ENCODE data around the gene ZSWIM1. TPM values are rescaled to one million over a fixed set of nuclear protein-coding genes. Genes with fewer than 3 reads are reported as not detected.

ZSWIM1 gene
- total and polyA plus RNA-seq, 7 donors: 3.5 to 10.0 (median 6.1) TPM

DNA sequence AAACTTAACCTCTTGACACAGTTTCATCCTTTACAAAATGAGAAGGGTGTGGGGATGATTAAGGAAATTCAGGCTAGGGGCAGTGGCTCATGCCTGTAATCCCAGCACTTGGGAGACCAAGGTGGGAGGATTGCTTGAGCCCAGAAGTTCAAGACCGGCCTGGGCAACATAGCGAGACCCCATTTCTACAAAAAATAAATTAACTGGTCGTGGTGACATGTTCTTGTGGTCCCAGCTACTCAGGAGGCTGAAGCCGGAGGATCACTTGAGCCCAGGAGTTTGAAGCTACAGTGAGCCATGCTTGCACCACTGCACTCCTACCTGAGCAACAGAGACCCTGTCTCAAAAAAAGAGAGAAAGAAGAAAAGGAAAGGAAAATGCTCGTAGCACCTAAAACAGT, 14.6 kb upstream of the ZSWIM1 start:
- intact Hi-C loops (cut with DNase I): no loop called here
- WGBS, 3 donors: 90 to 93% (median 91%) methylated on average over 5 of the region's 5 CpGs
- ATAC-seq: no peak
- Histone ChIP-seq H3K4me3 (no peak overlapping the region), H3K27me3 (ENCODE audit: insufficient read depth in 3 of 3, low read length in 2 of 3) (no peaks in the 10 kb centered on the region), H3K9me3 (no peaks in the 10 kb centered on the region), H3K27ac (no peak overlapping the region), H3K36me3 (ENCODE audit: insufficient read depth in 1 of 2, low read depth in 1 of 2) (no peaks in the 10 kb centered on the region), H3K4me1 (no peaks in the 10 kb centered on the region)
- TF ChIP-seq, protein P1, sequence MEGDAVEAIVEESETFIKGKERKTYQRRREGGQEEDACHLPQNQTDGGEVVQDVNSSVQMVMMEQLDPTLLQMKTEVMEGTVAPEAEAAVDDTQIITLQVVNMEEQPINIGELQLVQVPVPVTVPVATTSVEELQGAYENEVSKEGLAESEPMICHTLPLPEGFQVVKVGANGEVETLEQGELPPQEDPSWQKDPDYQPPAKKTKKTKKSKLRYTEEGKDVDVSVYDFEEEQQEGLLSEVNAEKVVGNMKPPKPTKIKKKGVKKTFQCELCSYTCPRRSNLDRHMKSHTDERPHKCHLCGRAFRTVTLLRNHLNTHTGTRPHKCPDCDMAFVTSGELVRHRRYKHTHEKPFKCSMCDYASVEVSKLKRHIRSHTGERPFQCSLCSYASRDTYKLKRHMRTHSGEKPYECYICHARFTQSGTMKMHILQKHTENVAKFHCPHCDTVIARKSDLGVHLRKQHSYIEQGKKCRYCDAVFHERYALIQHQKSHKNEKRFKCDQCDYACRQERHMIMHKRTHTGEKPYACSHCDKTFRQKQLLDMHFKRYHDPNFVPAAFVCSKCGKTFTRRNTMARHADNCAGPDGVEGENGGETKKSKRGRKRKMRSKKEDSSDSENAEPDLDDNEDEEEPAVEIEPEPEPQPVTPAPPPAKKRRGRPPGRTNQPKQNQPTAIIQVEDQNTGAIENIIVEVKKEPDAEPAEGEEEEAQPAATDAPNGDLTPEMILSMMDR (IDR thresholded peaks at IDR 0.05): no peak
- DNase-seq: no peak

DNA sequence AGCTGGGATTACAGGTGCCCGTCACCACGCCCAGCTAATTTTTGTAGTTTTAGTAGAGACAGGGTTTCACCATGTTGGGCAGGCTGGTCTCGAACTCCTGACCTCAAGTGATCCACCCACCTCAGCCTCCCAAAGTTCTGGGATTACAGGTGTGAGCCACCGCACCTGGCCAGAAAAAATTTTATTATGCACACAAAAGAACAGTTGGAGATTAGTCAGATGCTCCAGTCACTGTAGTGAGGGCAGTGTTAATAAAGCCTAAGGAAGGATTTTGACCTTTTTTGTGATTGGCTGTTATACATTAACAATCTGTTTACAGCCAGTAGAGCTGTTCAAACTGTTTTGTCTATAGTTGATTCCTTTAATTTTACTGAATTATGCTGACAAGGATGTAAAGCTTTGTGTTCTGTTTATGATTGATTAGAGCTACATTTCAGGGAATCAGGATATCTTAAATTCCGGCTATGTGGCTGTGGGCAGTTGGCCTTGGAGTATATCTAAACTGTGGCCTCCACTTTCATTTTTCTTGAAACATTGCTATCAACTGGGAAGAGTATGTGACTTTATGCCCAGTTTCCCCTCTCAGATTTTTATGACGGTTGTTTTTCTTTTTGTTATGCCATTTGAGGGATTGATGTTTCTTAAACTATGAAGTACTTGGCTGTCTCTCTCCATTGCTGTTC, 13.8 kb upstream of the ZSWIM1 start:
- intact Hi-C loops (cut with DNase I): no loop called here
- H3K36me3 ChIP-seq (ENCODE audit: insufficient read depth in 1 of 2, low read depth in 1 of 2): no peaks in the 10 kb centered on the region
- TF ChIP-seq, protein P1 (IDR thresholded peaks at IDR 0.05): no peak
- no peaks in the 10 kb centered on the region for H3K27me3 ChIP-seq (ENCODE audit: insufficient read depth in 3 of 3, low read length in 2 of 3)
- H3K4me1 ChIP-seq: no peaks in the 10 kb centered on the region
- 90 to 92% (median 90%) methylated on average over 6 of the region's 6 CpGs for WGBS, 3 donors
- no peaks in the 10 kb centered on the region for H3K9me3 ChIP-seq
- no peak for DNase-seq
- H3K4me3 ChIP-seq: no peak overlapping the region
- H3K27ac ChIP-seq: no peak overlapping the region
- ATAC-seq: no peak

DNA sequence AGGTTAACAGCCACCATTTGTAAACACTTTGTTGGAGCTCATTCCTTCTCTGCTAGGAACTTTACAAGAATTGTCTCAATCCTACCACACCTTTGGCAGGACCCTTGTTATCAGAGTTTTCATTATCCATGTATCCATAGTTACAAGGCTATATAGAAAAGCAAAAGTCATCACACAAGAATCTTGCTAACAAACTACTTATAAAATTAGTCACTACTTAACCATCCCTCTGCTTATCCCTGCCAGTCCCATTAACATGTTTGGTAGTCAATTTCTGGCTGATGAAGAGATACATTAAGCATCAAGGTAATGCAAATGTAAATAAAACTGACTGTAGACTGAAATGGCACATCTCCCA, 13.2 kb upstream of the ZSWIM1 start:
- Histone ChIP-seq H3K4me3 (no peak overlapping the region), H3K27ac (no peak overlapping the region), H3K27me3 (ENCODE audit: insufficient read depth in 3 of 3, low read length in 2 of 3) (no peaks in the 10 kb centered on the region), H3K9me3 (no peaks in the 10 kb centered on the region), H3K4me1 (no peaks in the 10 kb centered on the region), H3K36me3 (ENCODE audit: insufficient read depth in 1 of 2, low read depth in 1 of 2) (no peaks in the 10 kb centered on the region)
- TF ChIP-seq, protein P1 (IDR thresholded peaks at IDR 0.05): no peak
- no peak for DNase-seq
- ATAC-seq: no peak
- intact Hi-C loops (cut with DNase I): no loop called here

DNA sequence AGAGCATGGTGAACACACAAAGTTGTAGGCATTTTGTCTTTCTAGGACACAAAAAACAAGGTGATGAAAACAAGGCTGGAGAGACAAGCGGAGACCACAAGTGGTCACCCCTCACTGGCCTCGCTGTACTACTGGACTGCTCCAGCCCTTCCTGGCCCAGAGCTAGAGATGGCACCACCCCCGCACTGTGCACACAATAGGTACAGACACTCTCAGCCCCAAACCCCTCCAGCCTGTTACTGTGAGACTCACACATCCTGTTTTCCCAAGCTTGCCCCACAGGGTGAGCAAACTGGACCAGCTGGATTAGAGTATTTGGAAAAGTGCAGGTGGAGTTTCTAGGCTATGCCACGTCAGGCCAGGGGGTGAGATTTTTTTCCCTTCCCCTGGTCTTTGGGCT, 8.4 kb upstream of the ZSWIM1 start:
- TF ChIP-seq, protein P1 (IDR thresholded peaks at IDR 0.05): no peak
- Histone ChIP-seq H3K27ac (no peak overlapping the region), H3K27me3 (ENCODE audit: insufficient read depth in 3 of 3, low read length in 2 of 3) (no peaks in the 10 kb centered on the region), H3K9me3 (no peaks in the 10 kb centered on the region), H3K4me3 (no peak overlapping the region), H3K36me3 (ENCODE audit: insufficient read depth in 1 of 2, low read depth in 1 of 2) (peaks cover 0 to 11% of the 10 kb centered on the region in 2 donors), H3K4me1 (no peaks in the 10 kb centered on the region)
- intact Hi-C loops (cut with DNase I): no loop called here
- DNase-seq: no peak
- no peak for ATAC-seq
- WGBS, 3 donors: 89 to 92% (median 90%) methylated on average over 4 of the region's 4 CpGs

Measured in psoas muscle (tissue), 8 donors.